GM12878 (cell line): ENCODE results near the gene TBC1D19. TPM values are rescaled to one million over a fixed set of nuclear protein-coding genes. Genes with fewer than 3 reads are reported as not detected.

Experiments used
- ATAC-seq: fragments of 200-7000 bp; cut with Tn5 transposase; 3 replicates; pipeline ENCODE4 v1.9.1; 2020; ENCODE audit warnings: mild to moderate bottlenecking, moderate library complexity
- BruUV-seq: library from RNA; stranded (reverse); fragments of 400-500 nt; replicated peaks from 2 replicates; lab custom pipeline; 2021; lab: Mats Ljungman, UMichigan
- CTCF ChIA-PET: fragments of 300-600 bp; sonication (Branson Sonifier 250); formaldehyde crosslinking; extraction: SDS; loops from one replicate; lab custom pipeline; 2021; ENCODE audit warnings: inconsistent platforms; lab: Yijun Ruan, JAX
- POLR2A ChIA-PET: fragments of 350-600 bp; formaldehyde crosslinking; extraction: SDS; loops from one replicate; lab custom pipeline; 2021; ENCODE audit warnings: inconsistent platforms; lab: Charles Lee
- RAD21 ChIA-PET: fragments of 300-600 bp; sonication (Branson Sonifier 250); formaldehyde crosslinking; loops from one replicate; lab custom pipeline; 2023; ENCODE audit warnings: antibody characterized with exemption; ENCODE audit not compliant: unreplicated experiment; lab: Charles Lee
- SMC1A ChIA-PET: fragments of 300-600 bp; sonication (Branson Sonifier 250); formaldehyde crosslinking; loops from one replicate; lab custom pipeline; 2023; ENCODE audit not compliant: unreplicated experiment, uncharacterized antibody; lab: Charles Lee
- DNase-seq: peaks from one replicate; pipeline ENCODE4 v3.0.0-alpha.2; 2011; ENCODE audit warnings: low read depth, low spot score
- FAIRE-seq: peaks from 3 replicates; lab custom pipeline; 2011; peaks lifted over from hg19 to GRCh38; lab: Jason Lieb, UNC
- H2AFZ ChIP-seq: 2 replicates; pipeline ENCODE4 v1.6.0; 2011; ENCODE audit warnings: low read depth, low read length, control low read depth; ENCODE audit not compliant: control insufficient read depth
- H3K27ac ChIP-seq: 2 replicates; pipeline ENCODE4 v1.5.1; 2011; ENCODE audit warnings: control low read depth; ENCODE audit not compliant: control insufficient read depth, insufficient read depth
- H3K27me3 ChIP-seq, 2 experiments: replicated peaks in 1 of 2; 2 replicates each; pipeline versions ENCODE4 v1.6.0 to v1.6.1; 2011; ENCODE audit warnings: low read length in 1 of 2; ENCODE audit not compliant: control insufficient read depth in 2 of 2, insufficient read depth in 2 of 2
- H3K36me3 ChIP-seq, 2 experiments: 2 replicates each; pipeline ENCODE4 v1.5.1; 2011; ENCODE audit warnings: low read length in 1 of 2; ENCODE audit not compliant: control insufficient read depth in 2 of 2, insufficient read depth in 2 of 2
- H3K4me1 ChIP-seq: 2 replicates; pipeline ENCODE4 v1.6.1; 2011; ENCODE audit warnings: mild to moderate bottlenecking, low read length, moderate library complexity, mixed read lengths; ENCODE audit not compliant: control insufficient read depth, insufficient read depth
- H3K4me2 ChIP-seq: 2 replicates; pipeline ENCODE4 v1.6.0; 2011; ENCODE audit warnings: control low read depth; ENCODE audit not compliant: control insufficient read depth, insufficient read depth
- H3K4me3 ChIP-seq: fragments of 200-600 bp; sonication (generic); 2 replicates; pipeline ENCODE4 v1.5.1; 2016
- H3K79me2 ChIP-seq: 2 replicates; pipeline ENCODE4 v1.6.0; 2011; ENCODE audit warnings: low read length; ENCODE audit not compliant: control insufficient read depth, insufficient read depth
- H3K9ac ChIP-seq: 2 replicates; pipeline ENCODE4 v1.8.0; 2011; ENCODE audit warnings: low read length, control low read depth, mixed read lengths; ENCODE audit not compliant: control insufficient read depth, insufficient read depth
- H3K9me3 ChIP-seq: replicated peaks from 3 replicates; pipeline ENCODE4 v1.5.1; 2011; ENCODE audit warnings: mild to moderate bottlenecking, low read length; ENCODE audit not compliant: control insufficient read depth, insufficient read depth
- H4K20me1 ChIP-seq: 2 replicates; pipeline ENCODE4 v1.6.0; 2011; ENCODE audit not compliant: control insufficient read depth, insufficient read depth
- ASH2L ChIP-seq: fragments of 300-600, 200-600 bp; sonication (generic); IDR thresholded peaks from 2 replicates; pipeline ENCODE4 v1.6.1; 2017; ENCODE audit warnings: low read depth, mild to moderate bottlenecking, borderline replicate concordance
- BMI1 ChIP-seq: fragments of 450-650 bp; IDR thresholded peaks from 2 replicates; pipeline ENCODE4 v1.6.1; 2016; ENCODE audit warnings: mild to moderate bottlenecking, moderate library complexity, borderline replicate concordance
- CREB1 ChIP-seq: IDR thresholded peaks from 2 replicates; pipeline ENCODE4 v1.6.1; 2012; ENCODE audit warnings: low read depth, mild to moderate bottlenecking, inconsistent platforms
- EZH2 ChIP-seq: IDR thresholded peaks from 2 replicates; pipeline ENCODE4 v1.6.1; 2012; ENCODE audit warnings: low read depth, mild to moderate bottlenecking, control low read depth, inconsistent platforms, low read length, borderline replicate concordance; ENCODE audit not compliant: control insufficient read depth
- FOXK2 ChIP-seq: fragments of 450-650 bp; IDR thresholded peaks from 2 replicates; pipeline ENCODE4 v1.6.1; 2017; ENCODE audit warnings: mild to moderate bottlenecking, moderate library complexity
- HCFC1 ChIP-seq: fragments of 150-350 bp; IDR thresholded peaks from 2 replicates; pipeline ENCODE4 v1.6.1; 2014; ENCODE audit warnings: low read length
- MEF2B ChIP-seq: fragments of 450-650 bp; IDR thresholded peaks from 2 replicates; pipeline ENCODE4 v1.6.1; 2018; ENCODE audit warnings: mild to moderate bottlenecking, moderate library complexity; ENCODE audit not compliant: partially characterized antibody, poor library complexity, severe bottlenecking
- NFXL1 ChIP-seq: fragments of 450-650 bp; IDR thresholded peaks from 2 replicates; pipeline ENCODE4 v1.6.1; 2017; ENCODE audit warnings: antibody characterized with exemption, mild to moderate bottlenecking, borderline replicate concordance
- NR2C1 ChIP-seq: fragments of 450-650 bp; IDR thresholded peaks from 2 replicates; pipeline ENCODE4 v1.6.1; 2017; ENCODE audit warnings: antibody characterized with exemption, mild to moderate bottlenecking, moderate library complexity
- RFX5 ChIP-seq: IDR thresholded peaks from 2 replicates; pipeline ENCODE4 v1.6.1; 2011; ENCODE audit warnings: low read depth, low read length, improper control_type of control experiment
- WRNIP1 ChIP-seq: IDR thresholded peaks from 2 replicates; pipeline ENCODE4 v1.6.1; 2011; ENCODE audit warnings: low read depth, low read length, improper control_type of control experiment, borderline replicate concordance
- ZNF207 ChIP-seq: fragments of 450-650 bp; IDR thresholded peaks from 2 replicates; pipeline ENCODE4 v1.6.1; 2014; ENCODE audit warnings: antibody characterized with exemption, mild to moderate bottlenecking, borderline replicate concordance
- WGBS: methylation state at CpG from one replicate; pipeline ENCODE4 v1.1.6; 2016; ENCODE audit warnings: low lambda C conversion rate; ENCODE audit not compliant: insufficient replicate concordance, insufficient coverage; ENCODE audit errors: missing lambda C conversion rate; 5-methylcytosine and 5-hydroxymethylcytosine counted together
- in situ Hi-C: fragments of 300-500 bp; cut with MboI; formaldehyde crosslinking; loops from 9 replicates; pipeline ENCODE4 v1.14.3; 2018; ENCODE audit warnings: mixed read lengths
- intact Hi-C: fragments of 100-400 bp; cut with micrococcal nuclease; formaldehyde crosslinking; loops from one replicate; pipeline ENCODE4 v1.14.2; 2022; ENCODE audit not compliant: unreplicated experiment
- polyA plus RNA-seq, 11 experiments: library from polyadenylated mRNA; depleted of rRNA in 4 of 11; unstranded in 6 of 11; stranded (reverse) in 5 of 11; fragments of >200 nt; fragmentation: Nextera tagmentation in 4 of 11; fragmentation: Illumina TruSeq in 1 of 11; extraction: Ambion mirVana in 4 of 11; extraction: Trizol in 1 of 11; gene quantifications; 1 replicate in 1 of 11; 2 replicates in 10 of 11; pipeline versions ENCODE4 v1.2.1 to v1.2.3, GENCODE V29; 2011 to 2016; ENCODE audit warnings: inconsistent platforms in 2 of 11, missing spikeins in 2 of 11, low read depth in 1 of 11
- total RNA-seq, 4 experiments: library from RNA; depleted of rRNA in 3 of 4; stranded (reverse); fragments of >200 nt in 3 of 4; fragmentation: Illumina TruSeq in 1 of 4; extraction: Trizol in 1 of 4; gene quantifications; 2 replicates each; pipeline versions ENCODE4 v1.2.1 to v1.2.3, GENCODE V29; 2013 to 2021
- TF ChIP-seq, protein P1 (sequence below): fragments of 450-650 bp; IDR thresholded peaks from 2 replicates; pipeline ENCODE4 v1.6.1; 2017; ENCODE audit warnings: mild to moderate bottlenecking, moderate library complexity
- TF ChIP-seq, protein P2 (sequence below): fragments of 450-650 bp; formaldehyde crosslinking; IDR thresholded peaks from 2 replicates; pipeline ENCODE4 v1.4.0; 2020; ENCODE audit warnings: mild to moderate bottlenecking, moderate library complexity
- TF ChIP-seq, protein P3 (sequence below): fragments of 450-650 bp; IDR thresholded peaks from 2 replicates; pipeline ENCODE4 v1.6.1; 2016; ENCODE audit warnings: mild to moderate bottlenecking

Gene TBC1D19
- total and polyA plus RNA-seq, 10 of the 15 experiments (the other 5 are each of a cell fraction or from before 2014, with no cell fraction given): 0.29 to 3.9 (median 2.1) TPM

DNA sequence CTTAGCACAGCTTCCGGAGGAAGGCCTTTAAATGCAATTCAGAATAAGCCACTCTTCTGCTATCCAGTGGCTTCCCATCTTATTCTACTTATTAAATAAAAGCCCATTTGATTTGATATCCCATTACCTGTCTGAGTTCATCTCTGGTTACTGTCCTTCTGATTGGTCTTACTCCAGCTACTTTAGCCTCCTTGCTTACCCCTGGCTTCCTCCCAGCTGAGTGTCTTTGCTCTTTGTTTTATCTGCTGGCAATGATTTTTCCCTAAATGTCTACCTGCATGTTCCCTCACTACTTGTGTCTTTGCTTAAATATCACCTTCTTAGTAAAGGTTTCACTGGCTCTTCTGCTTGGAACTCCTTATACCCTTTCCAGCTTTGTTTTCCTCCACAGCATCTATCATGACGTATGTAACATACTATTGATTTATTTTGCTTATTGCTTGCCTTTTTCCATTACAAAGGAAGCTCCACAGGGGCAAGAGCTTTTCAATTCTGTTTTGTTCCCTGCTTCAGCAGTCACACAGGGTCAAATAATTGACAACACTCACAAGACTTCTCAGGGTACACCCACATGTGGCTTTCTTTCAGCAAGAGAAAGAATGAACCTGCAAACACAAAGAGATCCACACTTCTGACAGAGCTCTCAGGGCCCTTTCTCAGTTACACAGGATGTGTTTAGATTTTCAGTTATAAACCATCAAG lies 63.8 kb downstream of the TBC1D19 start:
- no peak overlapping the region for H3K4me2 ChIP-seq
- H3K9ac ChIP-seq: no peak overlapping the region
- FAIRE-seq (no peak), DNase-seq (no peak), ATAC-seq (no peak)
- ChIA-PET SMC1A (interaction anchor here (1.0 to 1.8 kb wide), 2 partner anchors 208 to 360 kb away, joined by 3 read pairs; no protein-coding TSS in a partner anchor), CTCF (interaction anchor here (0.6 kb wide), 1 partner anchor 189 kb away, joined by 3 read pairs; no protein-coding TSS in a partner anchor), RAD21 (no interaction called here), POLR2A (no interaction called here)
- H3K27ac ChIP-seq: no peak overlapping the region
- H3K36me3 ChIP-seq: no peaks in the 10 kb centered on the region
- no peaks in the 10 kb centered on the region for H3K27me3 ChIP-seq
- WGBS: 95% methylated on average over 2 of the region's 2 CpGs
- no peaks in the 10 kb centered on the region for H3K4me1 ChIP-seq
- H3K9me3 ChIP-seq: no peaks in the 10 kb centered on the region
- H4K20me1 ChIP-seq: no peaks in the 10 kb centered on the region
- no peak overlapping the region for H2AFZ ChIP-seq
- no peak overlapping the region for H3K4me3 ChIP-seq
- intact Hi-C loops: no loop called here
- H3K79me2 ChIP-seq: no peaks in the 10 kb centered on the region
- in situ Hi-C loops: no loop called here
- BruUV-seq: no TSS peak
- TF ChIP-seq, protein P1, sequence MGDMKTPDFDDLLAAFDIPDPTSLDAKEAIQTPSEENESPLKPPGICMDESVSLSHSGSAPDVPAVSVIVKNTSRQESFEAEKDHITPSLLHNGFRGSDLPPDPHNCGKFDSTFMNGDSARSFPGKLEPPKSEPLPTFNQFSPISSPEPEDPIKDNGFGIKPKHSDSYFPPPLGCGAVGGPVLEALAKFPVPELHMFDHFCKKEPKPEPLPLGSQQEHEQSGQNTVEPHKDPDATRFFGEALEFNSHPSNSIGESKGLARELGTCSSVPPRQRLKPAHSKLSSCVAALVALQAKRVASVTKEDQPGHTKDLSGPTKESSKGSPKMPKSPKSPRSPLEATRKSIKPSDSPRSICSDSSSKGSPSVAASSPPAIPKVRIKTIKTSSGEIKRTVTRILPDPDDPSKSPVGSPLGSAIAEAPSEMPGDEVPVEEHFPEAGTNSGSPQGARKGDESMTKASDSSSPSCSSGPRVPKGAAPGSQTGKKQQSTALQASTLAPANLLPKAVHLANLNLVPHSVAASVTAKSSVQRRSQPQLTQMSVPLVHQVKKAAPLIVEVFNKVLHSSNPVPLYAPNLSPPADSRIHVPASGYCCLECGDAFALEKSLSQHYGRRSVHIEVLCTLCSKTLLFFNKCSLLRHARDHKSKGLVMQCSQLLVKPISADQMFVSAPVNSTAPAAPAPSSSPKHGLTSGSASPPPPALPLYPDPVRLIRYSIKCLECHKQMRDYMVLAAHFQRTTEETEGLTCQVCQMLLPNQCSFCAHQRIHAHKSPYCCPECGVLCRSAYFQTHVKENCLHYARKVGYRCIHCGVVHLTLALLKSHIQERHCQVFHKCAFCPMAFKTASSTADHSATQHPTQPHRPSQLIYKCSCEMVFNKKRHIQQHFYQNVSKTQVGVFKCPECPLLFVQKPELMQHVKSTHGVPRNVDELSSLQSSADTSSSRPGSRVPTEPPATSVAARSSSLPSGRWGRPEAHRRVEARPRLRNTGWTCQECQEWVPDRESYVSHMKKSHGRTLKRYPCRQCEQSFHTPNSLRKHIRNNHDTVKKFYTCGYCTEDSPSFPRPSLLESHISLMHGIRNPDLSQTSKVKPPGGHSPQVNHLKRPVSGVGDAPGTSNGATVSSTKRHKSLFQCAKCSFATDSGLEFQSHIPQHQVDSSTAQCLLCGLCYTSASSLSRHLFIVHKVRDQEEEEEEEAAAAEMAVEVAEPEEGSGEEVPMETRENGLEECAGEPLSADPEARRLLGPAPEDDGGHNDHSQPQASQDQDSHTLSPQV: no peak
- TF ChIP-seq NR2C1: no peak
- no peak for TF ChIP-seq ZNF207
- TF ChIP-seq MEF2B: no peak
- TF ChIP-seq BMI1: no peak
- TF ChIP-seq CREB1: no peak
- no peak for TF ChIP-seq WRNIP1
- no peak for TF ChIP-seq ASH2L
- TF ChIP-seq, protein P2, sequence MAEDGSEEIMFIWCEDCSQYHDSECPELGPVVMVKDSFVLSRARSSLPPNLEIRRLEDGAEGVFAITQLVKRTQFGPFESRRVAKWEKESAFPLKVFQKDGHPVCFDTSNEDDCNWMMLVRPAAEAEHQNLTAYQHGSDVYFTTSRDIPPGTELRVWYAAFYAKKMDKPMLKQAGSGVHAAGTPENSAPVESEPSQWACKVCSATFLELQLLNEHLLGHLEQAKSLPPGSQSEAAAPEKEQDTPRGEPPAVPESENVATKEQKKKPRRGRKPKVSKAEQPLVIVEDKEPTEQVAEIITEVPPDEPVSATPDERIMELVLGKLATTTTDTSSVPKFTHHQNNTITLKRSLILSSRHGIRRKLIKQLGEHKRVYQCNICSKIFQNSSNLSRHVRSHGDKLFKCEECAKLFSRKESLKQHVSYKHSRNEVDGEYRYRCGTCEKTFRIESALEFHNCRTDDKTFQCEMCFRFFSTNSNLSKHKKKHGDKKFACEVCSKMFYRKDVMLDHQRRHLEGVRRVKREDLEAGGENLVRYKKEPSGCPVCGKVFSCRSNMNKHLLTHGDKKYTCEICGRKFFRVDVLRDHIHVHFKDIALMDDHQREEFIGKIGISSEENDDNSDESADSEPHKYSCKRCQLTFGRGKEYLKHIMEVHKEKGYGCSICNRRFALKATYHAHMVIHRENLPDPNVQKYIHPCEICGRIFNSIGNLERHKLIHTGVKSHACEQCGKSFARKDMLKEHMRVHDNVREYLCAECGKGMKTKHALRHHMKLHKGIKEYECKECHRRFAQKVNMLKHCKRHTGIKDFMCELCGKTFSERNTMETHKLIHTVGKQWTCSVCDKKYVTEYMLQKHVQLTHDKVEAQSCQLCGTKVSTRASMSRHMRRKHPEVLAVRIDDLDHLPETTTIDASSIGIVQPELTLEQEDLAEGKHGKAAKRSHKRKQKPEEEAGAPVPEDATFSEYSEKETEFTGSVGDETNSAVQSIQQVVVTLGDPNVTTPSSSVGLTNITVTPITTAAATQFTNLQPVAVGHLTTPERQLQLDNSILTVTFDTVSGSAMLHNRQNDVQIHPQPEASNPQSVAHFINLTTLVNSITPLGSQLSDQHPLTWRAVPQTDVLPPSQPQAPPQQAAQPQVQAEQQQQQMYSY: no peak
- TF ChIP-seq HCFC1: no peak
- TF ChIP-seq NFXL1: no peak
- TF ChIP-seq EZH2: no peak
- no peak for TF ChIP-seq RFX5
- no peak for TF ChIP-seq FOXK2
- TF ChIP-seq, protein P3, sequence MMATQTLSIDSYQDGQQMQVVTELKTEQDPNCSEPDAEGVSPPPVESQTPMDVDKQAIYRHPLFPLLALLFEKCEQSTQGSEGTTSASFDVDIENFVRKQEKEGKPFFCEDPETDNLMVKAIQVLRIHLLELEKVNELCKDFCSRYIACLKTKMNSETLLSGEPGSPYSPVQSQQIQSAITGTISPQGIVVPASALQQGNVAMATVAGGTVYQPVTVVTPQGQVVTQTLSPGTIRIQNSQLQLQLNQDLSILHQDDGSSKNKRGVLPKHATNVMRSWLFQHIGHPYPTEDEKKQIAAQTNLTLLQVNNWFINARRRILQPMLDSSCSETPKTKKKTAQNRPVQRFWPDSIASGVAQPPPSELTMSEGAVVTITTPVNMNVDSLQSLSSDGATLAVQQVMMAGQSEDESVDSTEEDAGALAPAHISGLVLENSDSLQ: no peak
